ENCODE measurements around the gene NAV1.

Gene NAV1

GRCh38 chr1:201509601-201510374, 29.1 kb upstream of the NAV1 start:
- TF ChIP-seq CTCF (IDR thresholded peaks at IDR 0.05; ENCODE audit: control insufficient read depth, insufficient read depth, low read depth, low read length, missing control alignments), result no peak

GRCh38 chr1:201510734-201511133, 28.2 kb upstream of the NAV1 start:
- no peak overlapping the region for H3K4me3 ChIP-seq (ENCODE audit: control insufficient read depth, low read depth, low read length)
- TF ChIP-seq CTCF (IDR thresholded peaks at IDR 0.05; ENCODE audit: control insufficient read depth, insufficient read depth, low read depth, low read length, missing control alignments), result no peak
- DNase-seq (ENCODE audit: low read depth), result no peak

More at GRCh38 chr1:201509601-201510374, 29.1 kb upstream of the NAV1 start:
- no peak for DNase-seq (ENCODE audit: low read depth)
- H3K4me3 ChIP-seq (ENCODE audit: control insufficient read depth, low read depth, low read length), result no peak overlapping the region

DNA sequence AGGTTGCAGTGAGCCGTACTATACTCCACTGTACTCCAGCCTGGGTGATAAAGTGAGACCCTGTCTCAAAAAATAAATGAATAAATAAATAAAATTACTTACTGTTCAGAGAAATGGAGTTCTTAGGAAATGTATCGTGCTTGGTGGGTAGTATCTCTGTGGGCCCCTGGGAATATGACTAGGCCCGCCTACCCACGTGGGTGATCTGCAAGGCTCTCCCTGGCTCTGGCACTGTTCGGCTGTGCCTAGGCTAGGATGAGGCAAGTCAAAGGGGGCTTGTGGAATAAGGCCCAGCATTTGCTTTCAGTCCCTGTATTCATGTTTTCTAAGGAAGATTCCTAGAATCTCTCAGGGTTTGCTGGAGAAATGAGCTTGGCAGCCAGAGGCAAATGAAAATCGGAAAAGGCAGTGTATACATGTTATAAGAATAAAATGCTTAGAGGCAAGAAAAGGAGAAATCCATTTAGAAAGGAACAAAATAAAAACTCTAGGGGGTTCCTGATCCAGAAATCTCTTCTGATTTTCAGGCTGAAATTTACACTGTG, 27.5 kb upstream of the NAV1 start:
- H3K4me3 ChIP-seq (ENCODE audit: control insufficient read depth, low read depth, low read length), result no peak overlapping the region
- DNase-seq (ENCODE audit: low read depth), result no peak
- no peak for TF ChIP-seq CTCF (IDR thresholded peaks at IDR 0.05; ENCODE audit: control insufficient read depth, insufficient read depth, low read depth, low read length, missing control alignments)

GRCh38 chr1:201511941-201512539, 26.9 kb upstream of the NAV1 start:
- no peak for DNase-seq (ENCODE audit: low read depth)
- TF ChIP-seq CTCF (IDR thresholded peaks at IDR 0.05; ENCODE audit: control insufficient read depth, insufficient read depth, low read depth, low read length, missing control alignments), result no peak
- H3K4me3 ChIP-seq (ENCODE audit: control insufficient read depth, low read depth, low read length), result no peak overlapping the region

- no peak overlapping the region for H3K4me3 ChIP-seq (ENCODE audit: control insufficient read depth, low read depth, low read length)
- no peak for TF ChIP-seq CTCF (IDR thresholded peaks at IDR 0.05; ENCODE audit: control insufficient read depth, insufficient read depth, low read depth, low read length, missing control alignments)
- no peak for DNase-seq (ENCODE audit: low read depth)
These were observed 25.3 kb upstream of the NAV1 start for GRCh38 chr1:201513498-201514243.

DNA sequence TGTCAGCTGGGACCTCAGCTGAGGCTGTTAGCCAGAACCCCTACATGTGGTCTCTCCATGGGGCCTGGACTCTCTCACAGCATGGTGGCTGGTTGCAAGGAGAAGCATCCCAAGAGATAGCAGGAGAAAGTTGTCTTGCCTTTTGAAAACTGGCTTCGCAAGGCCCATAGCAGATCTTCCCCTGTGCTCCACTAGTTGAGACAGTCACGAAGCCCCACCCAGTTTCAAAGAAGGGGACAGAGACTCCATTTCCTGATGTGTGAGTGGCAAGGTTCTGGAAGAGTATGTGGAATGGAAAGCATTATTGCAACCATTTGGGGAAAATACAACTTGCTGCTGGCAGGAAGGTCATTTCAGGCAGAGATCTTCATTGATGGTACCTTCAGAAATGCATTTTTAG, 24.5 kb upstream of the NAV1 start:
- TF ChIP-seq CTCF (IDR thresholded peaks at IDR 0.05; ENCODE audit: control insufficient read depth, insufficient read depth, low read depth, low read length, missing control alignments), result no peak
- H3K4me3 ChIP-seq (ENCODE audit: control insufficient read depth, low read depth, low read length), result no peak overlapping the region
- DNase-seq (ENCODE audit: low read depth), result no peak

All from AG09309 (cell line).